GM12891 (cell line): ENCODE data around the gene FRMD3.

Experiments
- POLR2A ChIP-seq: IDR thresholded peaks from 2 replicates; pipeline ENCODE4 v1.6.1; 2011; ENCODE audit warnings: low read depth, low read length, control low read depth
- POLR2AphosphoS5 ChIP-seq: IDR thresholded peaks from 2 replicates; pipeline ENCODE4 v1.6.1; 2011; ENCODE audit warnings: low read depth, low read length, control low read depth
- SPI1 ChIP-seq: IDR thresholded peaks from 2 replicates; pipeline ENCODE4 v1.6.1; 2011; ENCODE audit warnings: low read depth, low read length, control low read depth
- TAF1 ChIP-seq: IDR thresholded peaks from 2 replicates; pipeline ENCODE4 v1.6.1; 2011; ENCODE audit warnings: low read depth, low read length, control low read depth

GRCh38 chr9:83405759-83406158, 132.4 kb downstream of the FRMD3 start:
- no peak for TF ChIP-seq TAF1
- TF ChIP-seq POLR2AphosphoS5 = no peak
- TF ChIP-seq POLR2A = no peak
- no peak for TF ChIP-seq SPI1
